ENCODE results near the gene TMEM233. TPM values are rescaled to one million over a fixed set of nuclear protein-coding genes. Genes with fewer than 3 reads are reported as not detected.

The TMEM233 gene
- total and polyA plus RNA-seq, 10 of the 15 experiments (the other 5 are each of a cell fraction or from before 2014, with no cell fraction given), result not detected

DNA sequence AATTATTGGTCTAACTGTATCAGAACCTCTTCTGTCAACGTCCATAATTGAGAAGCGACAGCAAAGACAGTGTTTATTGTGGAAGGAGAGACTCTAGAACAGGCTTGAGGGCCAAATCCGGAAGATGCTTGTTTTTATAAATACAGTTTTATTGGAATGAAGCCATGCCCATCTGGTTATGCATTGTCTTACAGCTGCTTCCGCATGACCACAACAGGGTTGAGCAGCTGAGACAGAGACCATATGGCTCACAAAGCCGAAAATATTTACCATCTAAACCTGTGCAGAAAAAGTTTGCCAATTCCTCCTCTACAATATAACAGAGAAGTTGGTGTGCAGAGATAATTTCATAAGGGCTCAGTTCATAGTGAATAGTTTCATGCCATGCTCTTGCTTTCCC, 98.8 kb downstream of the TMEM233 start:
- ChIA-PET RAD21 (ENCODE audit: unreplicated experiment) (no interaction called here), CTCF (no interaction called here), POLR2A (no interaction called here), SMC1A (ENCODE audit: uncharacterized antibody, unreplicated experiment) (no interaction called here)
- intact Hi-C loops (cut with micrococcal nuclease; ENCODE audit: unreplicated experiment), result loop anchor here (10.0 kb wide), 1 partner anchor 212 kb away; no protein-coding TSS in a partner anchor
- Histone ChIP-seq H3K4me3 (no peak overlapping the region), H3K27ac (ENCODE audit: control insufficient read depth, insufficient read depth) (no peak overlapping the region), H3K36me3 (ENCODE audit: control insufficient read depth in 2 of 2, insufficient read depth in 2 of 2, low read length in 1 of 2) (peaks cover 8 to 11% of the 10 kb centered on the region in 2 experiments; a peak in 3 of 4 replicates), H3K27me3 (replicated peaks in 1 of 2; ENCODE audit: control insufficient read depth in 2 of 2, insufficient read depth in 2 of 2, low read length in 1 of 2) (no peaks in the 10 kb centered on the region), H4K20me1 (ENCODE audit: control insufficient read depth, insufficient read depth) (no peaks in the 10 kb centered on the region), H2AFZ (ENCODE audit: control insufficient read depth, low read depth, low read length) (no peak overlapping the region), H3K9me3 (replicated peaks; ENCODE audit: control insufficient read depth, insufficient read depth, low read length) (no peaks in the 10 kb centered on the region), H3K4me2 (ENCODE audit: control insufficient read depth, insufficient read depth) (no peak overlapping the region), H3K4me1 (ENCODE audit: control insufficient read depth, insufficient read depth, low read length) (no peaks in the 10 kb centered on the region), H3K9ac (ENCODE audit: control insufficient read depth, insufficient read depth, low read length) (no peak overlapping the region), H3K79me2 (ENCODE audit: control insufficient read depth, insufficient read depth, low read length) (no peaks in the 10 kb centered on the region)
- DNase-seq (ENCODE audit: low read depth, low spot score) (no peak), FAIRE-seq (no peak), ATAC-seq (no peak)
- in situ Hi-C loops (cut with MboI), result no loop called here
- WGBS (ENCODE audit: insufficient coverage, insufficient replicate concordance, low lambda C conversion rate, missing lambda C conversion rate), result 89% methylated on average over 5 of the region's 5 CpGs
- no TSS peak for BruUV-seq (replicated peaks)
- TF ChIP-seq IRF3 (IDR thresholded peaks at IDR 0.05) (no peak), CBFB (IDR thresholded peaks at IDR 0.05; ENCODE audit: low read depth) (no peak), ZNF24 (IDR thresholded peaks at IDR 0.05) (no peak), SUPT20H (IDR thresholded peaks at IDR 0.05; ENCODE audit: borderline replicate concordance, control insufficient read depth, low read depth, low read length) (no peak)

Small RNA genes within 50 kb of the gene (small RNA-seq; reads per million reads assigned to genes)
- not detected for gene RN7SKP197

Other genes starting within 250 kb of the TMEM233 start
- gene PRKAB1, start 74.4 kb downstream of the TMEM233 start, total RNA-seq (2014; rRNA removed), result 37.4 and 39.6 TPM in 2 replicates
- gene PRKAB1, start 74.4 kb downstream of the TMEM233 start, total RNA-seq (2014; rRNA removed; fragmentation: Illumina TruSeq; extraction: Trizol), result 32.2 and 32.3 TPM in 2 replicates
- 49.9 and 51.1 TPM in 2 replicates for gene PRKAB1, start 74.4 kb downstream of the TMEM233 start, total RNA-seq (2021)
- 45.6 and 73.9 TPM in 2 replicates for gene PRKAB1, start 74.4 kb downstream of the TMEM233 start, polyA plus RNA-seq (2011; rRNA removed)
- gene PRKAB1, start 74.4 kb downstream of the TMEM233 start, polyA plus RNA-seq (2014; fragmentation: Illumina TruSeq; extraction: Trizol), result 54.9 and 58.8 TPM in 2 replicates
- 10 to 100 TPM; 24.6 to 28.8 TPM for gene PRKAB1, start 74.4 kb downstream of the TMEM233 start, polyA plus RNA-seq (2014; fragmentation: Nextera tagmentation; extraction: Ambion mirVana)
- 51.4 and 53.5 TPM in 2 replicates for gene PRKAB1, start 74.4 kb downstream of the TMEM233 start, polyA plus RNA-seq (2014; rRNA removed)
- gene PRKAB1, start 74.4 kb downstream of the TMEM233 start, polyA plus RNA-seq (2016; fragmentation: Nextera tagmentation; extraction: Ambion mirVana), result 10 to 100 TPM; 73.6 to 85.0 TPM

Measured in GM12878 (cell line).